Dermis microvascular lymphatic vessel endothelial cell (primary cell): ENCODE measurements around the gene CLK1. TPM values are rescaled to one million over a fixed set of nuclear protein-coding genes. Genes with fewer than 3 reads are reported as not detected.
"Not testable (repeated sequence)": the region's sequence is repeated elsewhere in the genome, so short reads cannot be mapped to it uniquely, and the experiment has no call there.

Experiments used
- DNase-seq, 2 donors: peaks; one replicate each; pipeline versions ENCODE4 v3.0.0 to v3.0.0-alpha.2; 2010; ENCODE audit warnings: low read depth in 2 of 2
- total RNA-seq: library from RNA; depleted of rRNA; stranded (reverse); fragments of >200 nt; gene quantifications from 2 replicates; pipeline ENCODE4 v1.2.1, GENCODE V29; 2014

CLK1 gene
- total RNA-seq, 1 donor from 2014 or later, result 53.3 TPM

DNA sequence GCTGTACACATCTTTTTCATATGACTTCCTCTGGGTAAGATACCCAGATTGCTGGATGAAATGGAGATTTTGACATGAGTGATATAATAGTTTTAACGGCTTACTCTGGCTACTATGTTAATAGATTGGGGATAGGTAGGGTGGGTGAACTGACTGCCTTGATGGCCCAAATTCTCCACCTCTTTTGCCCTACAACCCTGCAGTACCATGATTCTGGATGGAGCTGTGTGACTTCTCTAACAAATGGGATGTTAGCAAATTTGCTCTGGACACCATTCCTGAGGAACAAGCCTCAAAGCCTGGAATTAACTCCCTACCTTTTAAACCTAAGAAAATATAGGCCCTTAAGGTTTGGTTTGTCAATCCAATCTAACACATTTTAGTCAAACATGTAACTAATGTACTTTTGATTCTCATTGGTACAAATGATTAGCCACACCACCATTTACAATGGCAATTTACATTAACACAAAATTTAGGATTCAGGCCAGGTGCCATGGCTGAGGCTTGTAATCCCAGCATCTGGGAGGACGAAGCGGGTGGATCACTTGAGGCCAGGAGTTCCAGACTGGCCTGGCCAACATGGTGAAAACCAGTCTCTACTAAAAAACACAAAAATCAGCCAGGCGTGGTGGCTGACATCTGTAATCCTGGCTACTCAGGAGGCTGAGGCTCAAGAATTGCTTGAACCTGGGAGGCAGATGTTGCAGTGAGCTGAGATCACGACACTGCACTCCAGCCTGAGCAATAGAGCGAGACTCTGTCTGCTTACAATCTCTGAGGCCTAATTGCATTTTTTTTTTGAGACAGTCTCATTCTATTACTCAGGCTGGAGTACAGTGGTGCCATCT lies 12.8 kb downstream of the CLK1 start:
- no peak for DNase-seq

- DNase-seq, result no peak
These were observed 13.8 kb downstream of the CLK1 start for GRCh38 chr2:200850512-200851256.

DNA sequence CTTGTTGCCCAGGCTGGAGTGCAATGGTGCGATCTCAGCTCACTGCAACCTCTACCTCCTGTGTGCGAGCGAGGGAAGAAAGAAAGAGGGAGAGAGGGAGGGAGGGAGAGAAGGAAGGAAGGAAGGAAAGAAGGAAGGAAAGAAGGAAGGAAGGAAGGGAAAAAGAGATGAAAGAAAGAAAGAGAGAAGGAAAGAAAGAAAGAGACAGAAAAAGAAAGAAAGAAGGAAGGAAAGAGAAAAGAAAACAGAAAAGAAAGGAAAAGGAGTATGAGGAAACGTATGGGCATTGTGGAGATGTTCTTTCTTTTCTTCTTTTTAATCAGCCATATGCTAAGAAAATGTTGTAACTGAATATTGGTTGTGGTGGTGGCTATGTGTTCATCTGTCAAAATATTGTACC lies 16.5 kb downstream of the CLK1 start:
- no peak for DNase-seq

DNA sequence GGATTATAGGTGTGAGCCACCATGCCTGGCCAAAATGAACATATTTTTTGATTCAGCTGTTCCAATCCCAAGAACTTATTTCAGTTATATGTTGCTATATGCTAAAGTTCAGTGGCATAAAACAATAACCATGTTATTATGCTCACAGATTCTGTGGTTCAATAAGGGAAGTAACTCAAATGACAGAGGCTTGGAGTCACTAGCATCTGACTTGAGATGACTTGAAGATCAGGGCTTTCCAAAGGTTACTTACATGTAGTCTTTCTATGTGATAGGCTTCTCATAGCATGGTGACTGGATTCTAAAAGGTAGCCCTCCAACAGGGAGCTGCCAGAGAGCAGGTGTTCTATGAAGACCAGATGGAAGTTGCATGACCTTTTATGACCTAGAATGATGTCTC lies 17.2 kb downstream of the CLK1 start:
- DNase-seq, result no peak

DNA sequence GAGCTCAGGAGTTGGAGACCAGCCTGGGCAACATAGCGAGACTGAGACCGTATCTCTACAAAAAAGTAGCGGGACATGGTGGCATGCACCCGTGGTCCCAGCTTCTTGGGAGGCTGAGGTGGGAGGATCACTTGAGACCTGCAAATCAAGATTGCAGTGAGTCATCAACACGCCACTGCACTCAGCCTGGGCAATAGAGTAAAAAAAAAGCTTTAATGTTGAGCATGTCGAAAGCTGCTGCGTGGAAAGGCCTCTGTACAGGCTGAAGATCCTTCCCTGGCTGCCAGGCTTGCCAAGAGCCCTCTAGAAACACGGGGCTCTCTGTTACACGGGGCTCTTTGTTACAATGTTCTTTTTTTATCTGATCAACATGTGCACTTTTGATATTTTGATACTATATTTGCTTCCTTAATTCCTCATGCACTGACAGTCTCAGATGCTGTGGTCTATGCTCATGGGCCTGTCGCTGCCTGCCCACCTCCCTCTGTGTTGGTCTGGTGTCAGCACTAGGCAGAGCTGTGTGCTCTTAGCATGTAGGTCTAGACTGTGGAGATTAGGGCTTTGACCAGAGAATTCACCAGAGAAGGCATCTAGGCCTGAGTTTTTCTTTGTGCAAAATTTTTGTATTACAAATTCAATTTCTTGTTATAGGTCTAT lies 18.7 kb downstream of the CLK1 start:
- no peak for DNase-seq

DNA sequence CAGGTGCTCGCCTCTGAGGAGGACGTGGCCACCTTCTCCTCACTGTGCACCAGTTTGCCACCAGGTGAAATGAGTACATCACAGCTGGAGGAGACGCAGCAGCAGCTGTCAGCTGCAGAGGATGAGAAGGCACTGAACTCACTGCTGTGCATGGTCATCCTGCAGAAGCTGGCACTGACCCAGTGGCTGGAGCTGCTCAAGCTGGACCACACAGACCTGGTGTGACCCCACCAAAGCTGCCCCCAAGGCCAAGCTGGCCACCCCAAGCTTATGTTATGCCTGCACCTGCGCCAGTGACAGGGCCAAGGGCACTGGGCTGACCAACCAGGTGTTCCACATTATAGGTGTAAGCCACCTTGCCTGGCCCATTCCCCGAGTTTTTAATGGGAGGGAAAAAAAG lies 19.3 kb downstream of the CLK1 start:
- DNase-seq, result no peak

DNA sequence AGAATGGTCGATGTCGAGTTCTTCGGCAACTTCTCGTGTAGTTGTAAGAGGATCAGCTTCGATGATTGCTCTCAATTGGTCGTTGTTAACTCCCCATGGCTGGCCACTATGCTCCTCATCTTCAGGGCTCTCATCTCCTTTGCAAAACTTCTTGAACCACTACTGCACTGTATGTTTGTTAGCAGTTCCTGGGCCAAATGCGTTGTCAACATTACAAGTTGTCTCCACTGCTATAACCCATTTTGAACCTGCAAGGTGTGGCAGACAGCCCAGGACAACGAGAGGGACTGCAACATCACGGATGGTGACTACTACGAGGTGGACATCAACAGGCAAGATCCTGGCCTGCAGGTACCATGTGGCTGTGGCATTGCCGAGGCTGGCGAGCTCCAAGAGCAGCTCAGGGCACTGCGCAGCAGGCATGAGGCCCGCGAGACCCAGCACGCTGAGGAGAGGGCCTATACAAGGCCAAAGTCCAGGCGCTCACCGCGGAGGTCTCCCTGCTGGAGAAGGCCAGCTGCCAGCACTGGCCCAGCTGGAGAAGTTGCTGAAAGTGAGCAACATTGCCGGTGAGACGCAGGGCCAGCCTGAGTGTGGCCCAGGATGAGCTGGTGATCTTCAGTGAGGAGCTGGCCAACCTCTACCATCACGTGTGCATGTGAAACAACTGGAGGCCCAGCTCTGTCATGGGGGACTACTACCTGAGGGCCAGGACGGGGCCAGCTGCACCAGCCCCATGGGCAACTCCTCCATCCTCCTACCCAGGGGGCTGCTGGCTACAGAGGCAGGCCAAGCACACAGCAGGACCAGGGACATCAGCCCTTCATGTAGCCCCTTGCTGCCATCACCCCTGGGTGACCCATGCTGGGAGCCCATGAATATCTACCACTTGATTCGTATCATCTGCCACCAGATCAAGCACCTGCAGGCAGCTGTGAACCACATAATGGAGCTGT lies 20.2 kb downstream of the CLK1 start:
- no peak for DNase-seq

- DNase-seq, result no peak
These were observed 24.9 kb downstream of the CLK1 start for GRCh38 chr2:200839513-200839912.

GRCh38 chr2:200834701-200835100 lies 29.8 kb downstream of the CLK1 start:
- no peak for DNase-seq

DNA sequence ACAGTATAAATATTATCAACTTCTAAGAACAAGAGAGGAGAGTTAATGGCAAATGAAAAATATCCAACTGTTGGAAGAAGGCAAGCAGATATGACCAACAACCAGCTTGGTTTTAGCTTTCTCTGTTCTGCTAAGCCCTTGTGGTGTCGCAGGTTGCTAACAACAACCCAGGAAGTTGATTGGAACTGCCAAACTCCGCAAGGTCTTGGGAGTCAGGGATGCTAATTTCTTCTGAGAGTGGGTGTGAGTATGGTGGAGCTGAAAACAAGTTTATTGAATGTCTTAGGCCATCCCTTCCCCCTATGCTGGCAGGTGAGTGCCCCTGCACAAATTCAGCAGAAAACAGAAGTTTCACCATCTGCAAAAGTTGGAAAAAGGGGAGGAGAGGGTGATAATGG lies 35.2 kb downstream of the CLK1 start:
- no peak for DNase-seq

GRCh38 chr2:200828572-200829257 lies 35.7 kb downstream of the CLK1 start:
- DNase-seq, result no peak

DNA sequence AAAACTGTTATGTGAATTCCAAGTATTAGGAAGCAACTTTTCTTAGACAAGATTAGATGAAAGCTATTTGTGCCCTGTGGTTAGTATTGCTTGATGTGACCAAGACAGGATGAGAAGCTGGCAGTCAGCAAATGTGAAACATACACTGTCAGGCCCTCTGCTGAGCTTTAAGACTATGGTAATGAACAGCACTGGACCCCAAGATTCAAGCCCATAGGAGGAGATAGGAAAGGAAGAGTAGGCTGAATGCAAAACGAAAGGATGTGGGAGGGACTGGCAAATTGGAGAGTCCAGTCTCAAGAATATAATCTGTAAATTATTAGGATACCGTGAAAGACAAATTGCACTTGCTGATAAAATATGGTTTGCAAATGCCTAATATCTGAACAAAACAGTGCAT lies 36.4 kb downstream of the CLK1 start:
- no peak for DNase-seq

DNA sequence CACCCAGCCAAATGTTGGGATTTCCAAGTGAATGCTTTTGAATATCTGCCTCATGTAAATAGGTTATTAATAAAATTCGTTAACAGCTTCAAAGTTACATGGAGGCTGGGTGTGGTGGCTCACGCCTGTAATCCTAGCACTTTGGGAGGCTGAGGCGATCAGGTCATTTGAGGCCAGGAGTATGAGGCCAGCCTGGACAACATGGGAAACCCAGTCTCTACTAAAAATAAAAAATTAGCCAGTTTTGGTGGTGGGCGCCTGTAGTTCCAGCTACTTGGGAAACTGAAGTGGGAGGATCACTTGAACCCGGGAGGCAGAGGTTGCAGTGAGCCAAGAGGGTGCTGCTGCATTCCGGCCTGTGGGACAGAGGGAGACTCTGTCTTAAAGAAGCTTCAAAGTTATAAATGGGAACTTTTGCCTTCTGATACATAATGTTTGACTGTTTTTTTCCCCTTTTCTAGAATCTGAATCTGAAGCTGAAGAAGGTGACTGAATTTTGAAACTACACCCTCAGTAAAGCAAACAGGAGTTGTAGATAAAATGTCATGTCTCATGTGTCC lies 42.7 kb downstream of the CLK1 start:
- no peak for DNase-seq

DNA sequence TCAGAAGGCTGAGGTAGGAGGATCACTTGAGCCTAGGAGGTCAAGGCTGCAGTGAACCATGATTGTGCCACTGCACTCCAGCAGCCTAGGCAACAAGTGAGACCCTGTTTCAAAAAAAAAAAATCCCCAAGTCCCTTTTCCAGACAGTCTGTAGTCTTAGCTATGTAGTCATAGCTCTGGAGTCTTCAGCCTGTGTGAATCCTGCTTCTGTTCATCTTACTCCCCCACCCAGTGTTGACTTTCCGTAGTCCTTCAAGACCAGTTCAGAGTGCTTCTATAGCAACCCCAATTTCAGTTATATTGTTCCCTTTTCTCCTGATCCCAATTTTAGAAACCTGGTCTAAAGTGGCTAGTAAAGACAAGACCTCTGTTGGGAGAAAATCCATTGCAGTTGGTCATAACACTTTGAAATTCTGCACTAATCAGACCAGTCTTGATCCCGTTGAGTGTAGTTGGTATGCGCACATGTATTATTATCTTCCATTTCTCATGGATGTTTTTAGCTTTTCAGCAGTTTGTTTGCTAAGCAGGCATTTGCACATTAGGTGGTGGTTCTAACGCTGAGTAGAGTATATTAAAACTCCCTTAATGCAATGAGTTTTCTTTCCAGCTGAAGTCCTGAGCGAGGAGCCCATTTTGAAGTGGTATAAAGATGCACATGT lies 43.8 kb downstream of the CLK1 start:
- no peak for DNase-seq

GRCh38 chr2:200818732-200819131 lies 45.7 kb downstream of the CLK1 start:
- DNase-seq, result not testable (repeated sequence)

- no peak for DNase-seq
These were observed 49.5 kb downstream of the CLK1 start for GRCh38 chr2:200814917-200815316.

- peak in 1 of 2 donors; percentile 11 for DNase-seq
These were observed 50.1 kb downstream of the CLK1 start for GRCh38 chr2:200814276-200814815.

DNA sequence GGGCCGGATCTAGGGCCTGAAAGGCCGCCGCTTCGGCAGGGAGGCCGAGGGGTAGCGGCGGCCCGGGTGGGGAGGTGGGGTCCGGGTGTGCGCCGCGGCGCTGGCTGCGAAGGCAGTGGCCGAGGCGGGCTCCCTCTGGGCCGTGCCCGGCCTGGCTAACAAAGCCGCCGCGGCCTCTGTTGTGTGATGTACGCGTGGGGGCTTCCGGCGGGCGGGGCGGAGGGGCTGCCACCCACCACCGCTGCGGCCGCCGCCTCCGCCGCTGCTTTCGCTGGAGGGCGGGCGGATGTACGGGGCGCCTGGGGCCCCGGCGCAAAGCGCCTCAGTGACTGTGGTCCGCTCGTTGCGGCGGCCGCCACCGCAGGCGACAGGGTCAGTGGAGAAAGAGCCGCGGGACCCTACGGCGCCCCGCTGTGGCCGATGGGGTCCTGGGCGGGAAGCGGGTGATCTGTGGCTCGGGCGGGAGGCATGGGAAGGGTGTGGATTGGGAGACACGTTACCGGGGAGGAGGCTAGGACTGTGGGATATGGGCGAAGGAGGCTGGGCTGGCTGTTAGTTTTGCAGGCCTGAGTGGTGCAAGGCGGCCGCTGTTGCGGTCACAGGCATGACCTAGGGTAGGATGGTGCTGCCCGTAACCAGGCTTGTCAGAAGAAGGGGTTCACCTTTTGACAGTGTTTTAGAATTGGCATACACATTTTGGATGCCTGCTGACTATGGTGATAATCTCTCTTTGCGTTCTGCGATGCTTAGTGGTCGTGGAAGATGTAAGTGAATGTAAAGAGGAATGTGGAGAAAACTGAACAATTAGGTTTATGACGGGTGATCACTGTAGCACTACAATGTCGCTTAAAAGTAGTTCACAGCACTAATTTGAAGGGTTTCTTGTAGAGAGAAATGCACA lies 52.1 kb downstream of the CLK1 start:
- DNase-seq, result peak; percentile 24 to 71
